ENCODE results near the gene IPP.
"Not testable (repeated sequence)": the region's sequence is repeated elsewhere in the genome, so short reads cannot be mapped to it uniquely, and the experiment has no call there.

Gene IPP

DNA sequence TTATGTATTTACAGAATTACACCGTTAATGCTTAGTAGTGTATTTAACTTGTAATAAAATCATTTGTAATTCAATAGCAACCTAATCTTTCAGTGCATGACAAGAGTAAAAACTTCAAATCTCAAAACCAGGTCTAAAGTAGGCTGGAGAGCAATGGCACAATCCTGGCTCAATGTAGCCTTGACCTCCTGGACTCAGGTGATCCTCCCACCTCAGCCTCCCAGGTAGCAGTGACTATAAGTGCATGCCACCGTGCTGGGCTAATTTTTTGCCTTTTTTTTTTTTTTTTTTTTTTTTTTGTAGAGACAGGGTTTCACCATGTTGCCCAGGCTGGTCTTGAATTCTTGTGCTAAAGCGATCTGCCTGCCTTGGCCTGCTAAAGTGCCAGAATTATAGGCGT, 11.3 kb downstream of the IPP start:
- no peak for DNase-seq

DNA sequence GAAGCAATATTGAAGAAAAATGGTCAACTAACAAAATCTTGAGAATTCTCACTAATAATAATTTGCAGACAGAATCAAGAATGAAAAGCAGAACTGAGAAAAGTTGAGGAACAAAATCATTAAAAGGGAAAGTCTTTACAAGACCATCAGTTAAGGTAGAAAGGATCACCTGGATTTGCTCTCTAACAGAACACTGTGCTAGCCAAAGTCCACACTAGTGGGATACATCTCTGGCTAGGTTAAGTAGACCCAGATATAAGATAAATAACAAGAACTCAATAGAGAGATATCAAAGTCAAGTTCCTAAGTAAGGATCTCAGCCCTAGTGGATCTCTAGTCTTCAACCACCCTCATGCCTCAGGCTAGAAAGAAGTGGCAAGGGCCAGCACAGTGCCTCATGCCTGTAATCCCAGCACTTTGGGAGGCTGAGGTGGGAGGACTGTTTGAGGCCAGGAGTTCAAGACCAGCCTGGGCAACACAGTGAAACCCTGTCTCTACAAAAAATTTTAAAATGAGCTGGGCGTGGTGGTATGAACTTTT, 19.6 kb downstream of the IPP start:
- DNase-seq: no peak

DNA sequence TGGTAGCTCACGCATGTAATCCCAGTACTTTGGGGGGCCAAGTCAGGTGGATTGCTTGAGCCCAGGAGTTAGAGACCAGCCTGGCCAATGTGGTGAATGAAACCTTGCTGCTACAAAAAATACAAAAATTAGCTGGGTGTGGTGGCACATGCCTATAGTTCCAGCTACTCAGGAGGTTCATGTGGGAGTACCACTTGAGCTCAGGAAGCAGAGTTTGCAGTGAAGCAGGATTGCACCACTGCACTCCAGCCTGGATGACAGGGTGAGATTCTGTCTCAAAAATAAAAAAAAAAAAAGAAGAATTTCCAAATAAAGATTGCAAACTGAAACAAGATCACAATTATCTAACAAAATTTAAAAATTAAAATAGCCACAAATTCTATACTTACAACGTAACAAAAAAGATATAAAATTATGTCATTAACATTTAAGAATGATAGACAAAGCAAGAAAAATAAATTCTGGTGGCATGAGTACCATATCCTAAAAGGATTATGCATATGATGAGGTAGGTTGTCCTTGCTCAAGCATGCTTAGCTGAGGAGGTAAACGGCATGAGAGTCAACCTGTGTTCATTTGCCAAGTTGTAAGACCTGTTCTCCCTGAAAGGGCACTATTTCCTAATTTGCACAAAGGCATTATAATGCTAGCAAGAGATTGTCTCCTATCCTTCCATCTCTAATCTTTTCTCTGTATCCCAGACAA, 20.2 kb downstream of the IPP start:
- no peak for DNase-seq

DNA sequence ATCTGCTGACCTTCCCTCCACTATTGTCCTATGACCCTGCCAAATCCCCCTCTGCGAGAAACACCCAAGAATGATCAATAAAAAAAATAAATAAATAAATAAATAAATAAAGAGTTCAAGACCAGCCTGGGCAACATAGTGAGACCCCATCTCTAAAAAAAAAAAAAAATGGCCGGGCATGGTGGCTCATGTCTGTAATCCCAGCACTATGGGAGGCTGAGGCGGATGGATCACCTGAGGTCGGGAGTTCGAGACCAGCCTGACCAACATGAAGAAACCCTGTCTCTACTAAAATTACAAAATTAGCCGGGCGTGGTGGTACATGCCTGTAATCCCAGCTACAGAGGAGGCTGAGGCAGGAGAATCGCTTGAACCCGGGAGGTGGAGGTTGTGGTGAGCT, 24.4 kb downstream of the IPP start:
- not testable (repeated sequence) for DNase-seq

DNA sequence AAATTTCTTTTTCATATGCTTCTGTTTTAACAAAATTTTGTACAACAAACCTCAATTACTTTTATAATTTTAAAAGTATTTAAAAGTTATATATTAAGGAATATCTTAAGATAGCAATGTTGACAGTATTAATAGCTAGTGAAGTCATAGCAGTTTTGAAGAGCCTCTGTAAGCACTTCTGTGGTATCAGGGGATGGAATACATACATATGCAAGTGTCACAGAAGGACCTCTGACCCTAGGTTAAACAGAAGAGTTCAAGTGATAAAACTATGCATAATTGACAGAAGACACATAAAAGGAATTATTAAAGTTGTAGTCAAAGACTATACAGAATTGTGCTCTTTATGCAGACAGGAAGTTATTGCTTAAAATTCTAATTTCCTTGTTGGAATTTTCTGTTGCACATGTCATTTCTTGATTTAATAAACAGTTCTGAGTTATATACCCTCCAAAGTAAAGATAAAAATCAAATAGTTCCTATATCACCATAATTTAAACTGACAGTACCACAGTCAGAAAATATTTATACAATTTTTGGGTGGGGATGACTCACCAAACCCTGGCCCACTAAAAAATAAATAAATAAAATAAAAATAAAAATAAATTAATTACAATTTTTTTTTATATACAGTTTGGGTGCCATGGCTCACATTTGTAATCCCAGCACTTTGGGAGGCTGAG, 27.1 kb downstream of the IPP start:
- no peak for DNase-seq

DNA sequence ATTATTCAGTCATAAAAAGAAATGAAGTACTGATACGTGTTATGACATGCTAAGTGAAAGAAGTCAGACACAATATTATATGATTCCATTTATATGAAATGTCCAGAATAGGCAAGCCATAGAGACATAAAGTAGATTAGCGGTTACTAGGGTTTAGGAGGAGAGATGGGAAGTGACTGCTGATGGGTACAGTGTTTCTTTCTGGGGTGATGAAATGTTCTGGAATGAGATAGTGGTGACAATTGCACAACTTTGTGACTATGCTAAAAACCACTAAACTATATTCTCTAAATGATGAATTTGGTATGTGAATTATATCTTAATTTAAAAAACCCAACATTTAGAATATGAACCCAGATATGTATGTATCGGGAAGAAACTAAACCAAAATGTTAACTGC, 27.6 kb downstream of the IPP start:
- DNase-seq: no peak

DNA sequence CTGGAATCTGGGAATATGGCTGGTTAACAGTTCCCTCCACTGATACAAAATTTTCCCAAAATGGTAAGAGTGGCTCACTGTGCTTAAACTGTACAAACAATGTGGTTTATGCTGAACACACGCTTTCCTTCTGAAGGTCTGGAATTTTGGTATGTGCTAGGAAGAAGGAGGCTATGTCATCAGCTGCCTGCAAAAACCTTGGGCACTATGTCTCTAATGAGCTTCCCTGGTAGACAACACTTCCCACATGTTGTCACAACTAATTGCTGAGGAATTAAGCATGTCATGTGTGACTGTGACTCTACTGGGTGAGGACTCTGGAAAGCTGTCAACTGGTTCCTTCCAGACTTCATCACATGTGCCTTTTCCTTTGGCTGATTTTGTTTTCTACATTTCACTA, 29.2 kb downstream of the IPP start:
- no peak for DNase-seq

DNA sequence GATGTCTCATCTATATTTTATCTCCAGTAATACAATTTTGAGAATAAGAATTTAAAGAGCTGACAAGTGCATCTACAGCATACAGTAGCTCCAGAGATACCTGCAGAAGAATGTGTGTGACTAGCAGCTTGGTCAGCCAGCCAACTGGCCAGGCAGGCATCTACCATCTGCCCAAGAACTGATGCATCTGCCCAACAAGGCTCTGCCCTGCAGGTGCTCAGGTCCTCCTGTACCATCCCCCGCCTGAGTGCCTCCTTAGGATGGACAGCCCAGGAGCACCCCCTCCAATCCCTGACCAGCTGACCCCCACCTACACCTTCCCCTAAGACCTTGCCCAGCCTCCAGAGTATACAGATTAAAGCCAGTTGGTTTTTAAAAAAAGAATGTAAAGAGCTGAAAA, 32.2 kb downstream of the IPP start:
- DNase-seq: no peak

DNA sequence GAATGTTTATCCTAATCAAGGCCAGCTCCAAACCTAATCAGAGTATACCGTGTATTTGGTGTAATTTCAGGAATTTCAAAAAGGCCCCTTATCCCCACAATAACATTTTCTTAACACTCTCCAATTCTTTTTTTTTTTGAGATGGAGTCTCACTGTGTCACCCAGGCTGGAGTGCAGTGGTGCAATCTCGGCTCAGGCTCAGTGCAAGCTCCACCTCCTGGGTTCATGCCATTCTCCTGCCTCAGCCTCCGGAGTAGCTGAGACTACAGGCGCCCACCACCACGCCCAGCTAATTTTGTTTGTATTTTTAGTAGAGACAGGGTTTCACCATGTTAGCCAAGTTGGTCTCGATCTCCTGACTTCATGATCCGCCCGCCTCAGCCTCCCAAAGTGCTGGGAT, 33.1 kb downstream of the IPP start:
- not testable (repeated sequence) for DNase-seq

DNA sequence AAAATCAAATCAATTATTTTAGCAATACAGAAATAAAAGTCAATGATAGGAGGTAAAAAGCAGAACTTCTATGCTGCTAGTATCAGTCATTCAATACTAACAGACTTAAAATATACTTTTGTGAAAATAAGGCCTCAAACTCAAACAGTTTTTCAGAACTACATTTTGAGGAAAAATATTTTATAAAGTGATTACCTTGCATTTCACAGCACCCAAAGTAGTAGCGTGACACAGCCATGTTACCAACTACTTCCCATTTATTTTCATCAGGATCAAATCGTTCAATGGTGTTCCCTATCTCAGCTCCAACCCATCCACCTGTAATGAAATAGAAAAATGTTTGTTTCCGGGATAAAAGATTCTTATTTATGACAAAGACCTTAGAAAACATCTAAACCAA, 33.8 kb downstream of the IPP start:
- no peak for DNase-seq

DNA sequence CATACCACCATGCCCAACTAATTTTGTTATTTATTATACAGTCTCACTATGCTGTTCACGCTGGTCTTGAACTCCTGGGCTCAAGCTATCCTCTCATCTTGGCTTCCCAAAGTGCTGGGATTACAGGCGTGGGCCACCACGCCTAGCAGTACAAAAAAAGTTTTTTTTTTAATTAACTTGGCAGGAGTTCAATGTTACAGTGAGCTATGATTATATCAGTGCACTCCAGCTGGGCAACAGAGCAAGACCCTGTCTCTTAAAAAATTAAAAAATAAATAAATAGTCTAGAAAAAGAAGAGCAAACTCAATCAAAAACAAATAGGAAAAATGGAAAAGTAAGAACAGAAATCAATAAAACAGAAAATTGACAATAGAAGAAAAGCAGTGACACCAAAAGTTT, 36.7 kb downstream of the IPP start:
- no peak for DNase-seq

DNA sequence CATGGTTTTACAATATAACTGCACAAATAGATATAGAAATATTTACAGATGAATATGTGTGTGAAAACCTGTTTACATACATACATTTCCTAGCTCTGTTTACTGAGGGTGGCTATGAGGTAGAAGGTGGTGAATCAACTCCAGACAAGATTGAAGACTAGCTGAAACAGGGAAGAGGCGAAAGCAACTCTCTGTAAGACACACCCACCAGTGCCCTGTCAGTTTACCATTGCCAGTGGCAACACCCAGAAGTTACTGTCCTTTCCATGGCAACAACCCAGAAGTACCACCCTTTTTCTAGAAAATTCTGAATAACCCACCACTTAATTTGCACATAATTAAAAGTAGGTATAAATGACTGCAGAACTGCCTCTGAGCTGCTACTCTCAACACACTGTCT, 45.8 kb downstream of the IPP start:
- DNase-seq: no peak

DNA sequence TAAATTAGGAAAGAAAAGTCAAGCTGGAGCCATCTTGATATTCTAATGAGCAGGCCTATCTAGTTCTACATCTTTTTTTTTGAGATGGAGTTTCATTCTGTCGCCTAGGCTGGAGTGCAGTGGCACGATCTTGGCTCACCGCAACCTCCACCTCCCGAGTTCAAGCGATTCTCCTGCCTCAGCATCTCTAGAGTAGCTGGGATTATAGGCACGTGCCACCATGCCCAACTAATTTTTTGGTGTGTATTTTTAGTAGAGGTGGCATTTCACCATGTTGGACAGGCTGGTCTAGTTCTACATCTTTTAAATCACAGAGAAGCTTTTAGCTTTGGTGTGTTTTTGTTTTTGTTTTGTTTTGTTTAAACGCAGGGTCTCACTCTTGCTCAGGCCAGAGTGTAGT, 55.6 kb downstream of the IPP start:
- no peak for DNase-seq

DNA sequence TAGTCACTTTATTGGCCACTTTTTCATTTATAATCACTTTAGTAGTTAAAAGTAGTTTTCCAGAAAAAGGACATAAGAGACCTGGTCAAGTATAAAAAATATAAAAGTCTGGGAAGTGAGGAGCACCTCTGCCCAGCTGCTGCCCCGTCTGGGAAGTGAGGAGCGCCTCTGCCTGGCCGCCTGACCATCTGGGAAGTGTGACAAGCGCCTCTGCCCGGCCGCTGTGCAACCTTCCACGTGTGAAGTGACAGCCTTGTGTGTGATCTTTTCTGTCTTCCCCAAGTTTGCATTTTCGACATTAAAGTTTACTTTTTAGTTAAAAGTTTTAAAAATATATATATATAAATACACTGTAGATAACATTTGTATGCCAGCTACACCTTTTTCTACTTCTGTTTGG, 56.6 kb downstream of the IPP start:
- not testable (repeated sequence) for DNase-seq

DNA sequence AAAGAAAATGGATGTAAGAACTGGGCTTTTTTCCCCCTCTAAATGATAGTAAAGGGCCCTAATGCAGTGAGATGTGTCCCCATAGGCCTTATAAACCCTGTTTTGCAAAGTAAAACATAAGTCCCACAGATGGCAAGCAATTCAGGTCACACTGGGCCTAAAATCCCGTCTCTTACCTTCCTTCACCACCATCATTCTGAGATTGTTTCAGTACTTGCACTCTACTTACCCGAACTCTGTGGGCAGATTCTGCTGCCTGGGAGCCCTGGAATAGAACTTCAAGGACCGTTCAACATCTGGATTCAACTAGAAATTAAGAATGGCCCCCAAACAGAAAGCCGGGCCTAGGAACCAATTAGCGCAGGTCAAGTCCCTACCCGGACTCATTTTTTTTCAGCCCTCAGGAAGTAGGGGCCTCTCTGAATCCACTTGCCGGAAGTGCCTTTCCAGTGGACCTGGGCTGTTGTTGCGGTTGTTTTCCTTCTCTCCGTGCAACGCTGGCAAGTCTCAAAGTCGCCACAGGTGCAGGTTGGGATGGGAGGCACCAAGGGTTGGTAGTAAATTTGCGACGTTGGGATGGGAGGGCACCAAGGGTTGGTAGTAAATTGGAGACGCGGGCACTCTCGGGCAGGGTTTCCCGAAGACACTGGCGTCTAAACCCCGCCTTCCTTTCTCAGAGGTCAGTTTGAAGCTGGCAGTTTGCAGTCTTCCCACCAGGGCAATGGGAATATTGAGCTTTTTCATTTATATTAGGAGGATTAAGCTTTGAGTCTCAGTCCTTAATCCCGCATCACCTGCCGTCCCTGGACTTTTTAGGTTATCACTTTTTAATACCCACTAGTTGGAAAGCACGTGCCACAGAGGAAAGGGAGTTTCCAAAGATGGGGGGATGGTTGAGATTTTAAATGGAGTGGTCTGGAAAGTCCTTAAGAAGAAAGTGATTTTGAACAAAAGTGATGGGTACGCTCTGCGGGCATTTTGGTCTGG, 62.4 kb downstream of the IPP start, which contains the start of gene TMEM69:
Gene TMEM69 (plus strand): TSS at position 428 of the 987 bp plus-strand sequence. CDS start 2,888 bp downstream, outside the sequence.
- DNase-seq: peak; percentile 73 to 80

DNA sequence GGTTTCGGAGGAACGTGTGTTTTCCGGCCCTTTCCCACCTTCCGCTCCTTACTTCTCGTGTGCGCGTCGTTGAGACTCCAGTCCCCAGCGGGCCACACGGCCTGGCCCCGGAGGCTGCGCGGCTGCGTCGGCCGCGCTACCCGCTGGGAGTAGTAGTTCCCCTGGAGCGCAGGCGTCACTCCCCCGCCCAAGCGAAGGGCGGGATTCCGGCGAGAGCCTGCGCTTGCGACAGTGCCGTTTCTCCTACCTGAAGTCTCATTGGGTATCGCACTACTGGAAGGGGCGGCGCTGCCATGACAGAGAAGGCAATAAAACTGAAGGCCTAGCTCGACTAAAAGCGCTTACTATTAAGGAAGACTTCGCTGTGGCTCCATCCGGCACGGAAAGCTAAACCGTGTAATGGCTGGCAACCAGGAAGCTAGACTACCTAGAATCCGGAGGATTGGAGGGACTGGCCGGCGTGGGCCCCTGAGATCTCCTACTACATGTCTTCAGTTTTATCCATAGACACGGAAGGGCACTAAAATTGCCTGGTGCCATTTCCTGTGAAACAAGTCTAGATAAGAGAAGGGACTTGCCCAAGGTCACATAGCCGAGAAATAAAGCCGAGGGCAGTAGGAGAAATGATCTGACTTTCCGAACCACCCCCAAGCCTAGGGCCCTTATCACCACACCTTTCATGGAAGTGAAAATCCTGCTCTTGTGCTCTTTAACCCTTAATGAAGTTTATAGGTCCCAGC, 63.3 kb downstream of the IPP start:
- DNase-seq: peak; percentile 95 to 96

DNA sequence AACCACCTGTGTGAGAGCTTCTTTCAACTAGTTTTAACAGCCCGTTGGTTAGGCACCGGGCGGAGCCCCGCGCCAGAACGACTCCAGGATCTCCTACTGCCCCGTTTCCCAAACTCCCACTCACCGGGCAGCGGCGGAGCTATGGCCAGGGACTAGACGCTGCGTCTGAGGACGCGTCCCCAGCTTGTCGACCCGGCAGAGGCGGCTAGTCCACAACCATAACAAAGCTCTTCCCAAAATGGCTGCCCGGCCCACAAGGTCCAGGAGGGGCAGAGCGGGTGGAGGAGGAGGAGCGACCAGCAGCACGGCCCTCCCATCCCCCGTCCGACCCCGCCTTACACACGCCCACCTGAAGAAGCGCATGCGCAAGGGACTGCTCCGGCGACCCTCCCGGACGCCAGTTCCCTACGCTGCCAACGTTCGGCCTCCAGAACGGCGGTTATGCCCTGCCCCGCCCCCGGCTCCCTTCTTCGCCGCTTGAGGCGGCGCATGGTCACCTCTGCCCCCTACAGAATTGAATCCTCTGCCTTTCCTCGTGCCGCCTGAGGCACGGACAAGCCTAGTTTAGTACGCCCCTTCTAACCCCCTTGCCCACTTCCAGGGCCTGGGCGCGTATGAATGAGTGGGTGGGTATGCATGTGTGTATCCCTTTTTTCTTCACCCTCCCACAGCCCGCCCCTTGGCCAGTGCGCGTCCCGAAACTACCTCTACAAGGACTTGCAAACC, 64.0 kb downstream of the IPP start, which contains the start of gene GPBP1L1:
Gene GPBP1L1 (minus strand): TSS at position 246 of the 726 bp plus-strand sequence. CDS start 27,446 bp downstream, outside the sequence.
- DNase-seq: peak; percentile 97 to 98

DNA sequence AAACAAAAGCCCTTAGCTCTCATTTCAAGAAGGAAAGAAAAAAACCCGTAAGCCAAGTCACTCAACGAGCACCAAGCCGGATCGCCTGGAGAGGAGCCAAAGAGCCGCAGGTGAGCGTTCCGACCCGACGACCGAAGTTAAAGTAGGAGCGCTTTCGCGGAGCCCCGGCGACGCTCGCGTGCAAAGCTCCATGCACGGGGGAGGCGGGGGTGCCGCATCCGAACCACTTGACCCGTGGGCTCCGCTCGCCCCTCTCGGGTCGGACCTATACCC, 64.5 kb downstream of the IPP start:
- peak; percentile 59 to 72 for DNase-seq

DNA sequence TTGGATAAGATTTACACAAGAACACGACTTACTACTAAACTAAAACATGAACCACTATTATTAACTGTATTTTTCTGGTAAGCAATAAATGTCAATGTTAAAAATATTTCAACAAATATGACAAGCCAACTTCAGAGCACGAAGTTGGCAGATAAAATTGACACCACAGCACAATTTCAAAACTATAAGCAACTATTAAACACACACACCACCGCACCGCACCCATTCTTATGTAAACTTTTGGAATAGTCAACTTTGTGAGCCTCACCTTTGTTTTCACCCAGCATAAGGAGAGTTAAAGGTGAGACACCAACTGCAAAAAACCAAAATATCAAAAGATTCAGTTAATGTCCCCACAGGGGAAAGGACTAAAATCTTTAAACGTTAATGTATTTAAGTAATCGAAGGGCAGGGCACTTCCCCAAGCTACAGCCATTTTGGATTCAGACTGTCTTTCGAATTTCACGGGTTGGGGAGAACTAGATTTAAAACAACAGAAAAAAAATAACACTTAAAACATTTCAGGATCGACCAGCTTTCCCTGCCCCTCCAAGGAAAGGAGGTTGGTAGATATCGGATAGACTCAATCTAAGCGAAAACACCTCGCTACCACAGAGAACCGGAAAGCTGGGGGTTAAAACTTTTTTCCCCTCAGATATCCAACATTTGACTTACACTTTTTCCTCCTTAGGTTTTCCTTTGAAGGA, 65.0 kb downstream of the IPP start:
- no peak for DNase-seq

DNA sequence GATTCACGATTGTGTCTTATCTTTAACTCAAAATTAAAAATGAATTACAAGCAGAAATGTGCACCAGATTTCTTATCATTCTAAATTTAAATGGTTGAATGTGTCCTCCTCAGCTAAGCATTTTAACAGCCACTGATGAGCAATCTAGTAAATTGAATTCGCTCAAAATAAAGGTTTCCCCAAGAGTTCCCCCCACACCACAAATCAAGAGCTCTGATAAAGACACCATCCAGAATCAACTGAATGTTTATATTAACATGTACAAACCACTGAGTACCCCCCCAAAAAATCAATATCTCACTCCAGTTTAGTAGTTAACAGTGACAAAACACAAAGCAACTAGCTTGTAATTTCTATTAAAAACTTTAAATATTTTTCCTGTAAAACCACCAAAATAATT, 66.1 kb downstream of the IPP start:
- no peak for DNase-seq

DNA sequence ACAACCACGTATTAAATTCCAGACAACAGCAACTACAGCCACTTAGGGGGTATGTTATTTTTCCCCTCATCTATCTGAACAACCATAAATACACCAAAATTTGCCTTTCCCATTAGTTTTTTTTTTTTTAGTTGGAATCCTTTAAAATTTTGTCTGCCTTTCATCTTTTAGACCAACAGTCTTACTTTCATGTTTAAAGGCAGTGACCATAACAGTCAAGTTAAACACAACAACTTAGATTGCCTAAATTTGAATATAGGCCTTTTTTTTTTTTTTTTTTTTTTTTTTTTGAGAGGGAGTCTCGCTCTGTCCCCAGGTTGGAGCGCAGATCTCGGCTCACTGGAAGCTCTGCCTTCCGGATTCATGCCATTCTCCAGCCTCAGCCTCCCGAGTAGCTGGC, 67.5 kb downstream of the IPP start:
- no peak for DNase-seq

Data from stimulated activated CD4-positive, alpha-beta T cell treated with anti-CD3 and anti-CD28 coated beads, Interleukin-2, amount 100 ng/mL, for 24 hours (primary cell).